Cardiac septum (tissue), 1 donor: ENCODE measurements around the gene MORN5. TPM values are rescaled to one million over a fixed set of nuclear protein-coding genes. Genes with fewer than 3 reads are reported as not detected.

ENCODE experiments used
- DNase-seq: peaks from one replicate; pipeline ENCODE4 v3.0.0-alpha.2; 2020; ENCODE audit warnings: low spot score
- intact Hi-C: fragments of 100-400 bp; cut with DNase I; formaldehyde crosslinking; loops from one replicate; pipeline ENCODE4 v1.14.0; 2022
- total RNA-seq: library from RNA; stranded (reverse); fragmentation: NEBNext Ultra II Directional; extraction: Animal tissue kit (Norgen Biotek cat#: 25700); gene quantifications from one replicate; pipeline ENCODE4 v1.2.1, GENCODE V29; 2021
- donor health status: DM: no; HTN: no; CAD: no.

MORN5 gene
- total RNA-seq, 1 donor from 2014 or later, result not detected

DNA sequence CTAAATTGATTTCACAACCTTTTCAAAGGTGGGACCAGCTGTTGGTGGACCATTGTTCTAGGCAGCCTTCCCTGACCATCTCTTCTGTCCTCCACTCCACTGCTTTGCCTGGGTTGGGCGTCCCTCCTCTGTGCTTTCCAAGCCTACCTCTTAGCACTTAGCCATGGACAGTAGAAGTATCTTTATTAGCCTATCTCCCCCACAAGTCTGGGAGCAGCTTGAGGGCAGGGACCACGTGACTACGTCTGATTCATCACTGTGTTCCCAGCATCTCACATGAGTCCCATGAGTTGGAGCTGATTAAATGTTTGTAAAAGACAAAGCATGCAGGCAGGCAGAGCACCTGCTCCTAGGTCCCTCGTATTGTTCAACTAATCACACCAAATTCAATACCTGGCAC is 20.9 kb downstream of the MORN5 start:
- intact Hi-C loops, result no loop called here
- DNase-seq, result peak; percentile 38

DNA sequence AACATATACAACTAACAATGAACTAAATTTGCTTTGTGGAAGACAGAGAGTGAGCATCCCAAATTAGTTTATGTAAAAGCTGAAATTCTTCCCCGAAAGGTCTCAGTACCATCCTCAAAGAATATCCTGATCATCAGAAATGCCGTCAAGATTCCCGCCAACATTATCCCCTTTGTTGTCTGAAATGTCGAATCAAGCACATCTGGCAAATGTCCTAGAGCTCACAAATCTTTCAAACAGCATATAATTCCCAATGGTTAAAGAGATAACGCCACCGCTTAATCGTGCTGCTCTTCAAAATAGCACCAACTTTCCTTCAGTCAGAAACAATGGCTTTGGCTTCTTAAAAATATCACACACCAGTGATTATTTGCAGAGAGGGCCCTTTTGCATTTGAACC is 23.8 kb downstream of the MORN5 start:
- DNase-seq, result no peak
- intact Hi-C loops, result no loop called here

DNA sequence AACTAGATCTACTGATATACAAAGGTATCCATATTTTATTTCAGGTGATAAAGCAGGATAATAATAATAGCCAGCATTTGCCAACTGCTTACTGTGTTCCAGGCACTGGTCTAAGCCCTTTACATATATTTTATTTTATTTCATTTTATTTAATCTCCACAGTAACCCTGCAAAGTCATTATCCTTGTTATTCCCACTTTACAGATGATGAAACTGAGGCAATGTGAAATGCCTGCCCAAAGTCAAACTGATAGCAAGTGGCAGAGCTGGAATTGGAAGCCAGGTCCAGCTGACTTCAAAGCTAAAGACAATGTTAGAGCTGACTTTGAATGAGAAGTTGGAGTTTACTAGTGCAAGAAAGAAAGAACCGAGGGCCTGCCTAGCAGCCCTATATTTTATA is 24.8 kb downstream of the MORN5 start:
- intact Hi-C loops, result no loop called here
- no peak for DNase-seq

DNA sequence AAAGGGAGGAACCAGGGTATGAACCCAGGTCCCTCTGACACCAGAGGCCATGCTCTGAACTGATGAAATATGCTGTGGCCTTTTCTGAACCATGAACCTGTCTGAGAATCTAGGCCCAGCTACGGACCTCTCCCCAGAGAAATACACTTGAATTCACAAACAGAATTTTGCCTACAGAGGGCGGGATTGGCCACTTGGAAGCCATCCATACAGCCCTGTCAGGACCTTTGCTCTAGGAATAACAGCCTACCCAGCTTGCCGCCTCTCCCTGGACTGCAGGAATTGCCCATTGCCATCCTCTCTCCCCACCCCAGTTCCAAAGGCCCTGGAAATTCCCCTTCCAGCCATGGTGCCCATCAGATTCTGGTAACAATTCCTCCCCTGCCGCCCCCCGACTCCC is 26.6 kb downstream of the MORN5 start:
- intact Hi-C loops, result no loop called here
- no peak for DNase-seq

GRCh38 chr9:122186777-122187470 is 27.2 kb downstream of the MORN5 start:
- intact Hi-C loops, result no loop called here
- peak; percentile 15 for DNase-seq

DNA sequence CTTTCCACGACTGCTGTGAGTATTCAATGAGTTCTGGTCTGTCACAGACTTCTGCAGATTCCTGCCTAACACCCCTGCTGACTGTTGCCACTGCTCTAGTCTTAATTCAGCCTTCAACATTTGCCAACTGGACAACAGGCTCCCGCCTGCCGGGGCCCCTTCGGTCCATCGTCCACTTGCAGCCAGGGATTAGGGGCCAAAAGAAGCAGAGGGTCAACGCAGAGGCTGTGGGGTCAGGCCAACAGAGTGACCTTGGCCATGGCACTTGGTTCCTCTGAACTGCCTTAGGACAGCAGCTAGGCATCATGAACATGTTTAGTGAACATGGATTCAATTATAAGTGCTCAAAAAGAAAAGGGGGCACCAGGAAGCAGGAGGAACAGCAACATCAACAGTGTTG is 28.7 kb downstream of the MORN5 start:
- DNase-seq, result no peak
- intact Hi-C loops, result no loop called here

- intact Hi-C loops, result no loop called here
- no peak for DNase-seq
Measured at GRCh38 chr9:122190597-122191381, 31.1 kb downstream of the MORN5 start.

- DNase-seq, result no peak
- intact Hi-C loops, result no loop called here
Measured at GRCh38 chr9:122191584-122191983, 31.9 kb downstream of the MORN5 start.

GRCh38 chr9:122192261-122192875 is 32.7 kb downstream of the MORN5 start:
- intact Hi-C loops, result no loop called here
- no peak for DNase-seq

DNA sequence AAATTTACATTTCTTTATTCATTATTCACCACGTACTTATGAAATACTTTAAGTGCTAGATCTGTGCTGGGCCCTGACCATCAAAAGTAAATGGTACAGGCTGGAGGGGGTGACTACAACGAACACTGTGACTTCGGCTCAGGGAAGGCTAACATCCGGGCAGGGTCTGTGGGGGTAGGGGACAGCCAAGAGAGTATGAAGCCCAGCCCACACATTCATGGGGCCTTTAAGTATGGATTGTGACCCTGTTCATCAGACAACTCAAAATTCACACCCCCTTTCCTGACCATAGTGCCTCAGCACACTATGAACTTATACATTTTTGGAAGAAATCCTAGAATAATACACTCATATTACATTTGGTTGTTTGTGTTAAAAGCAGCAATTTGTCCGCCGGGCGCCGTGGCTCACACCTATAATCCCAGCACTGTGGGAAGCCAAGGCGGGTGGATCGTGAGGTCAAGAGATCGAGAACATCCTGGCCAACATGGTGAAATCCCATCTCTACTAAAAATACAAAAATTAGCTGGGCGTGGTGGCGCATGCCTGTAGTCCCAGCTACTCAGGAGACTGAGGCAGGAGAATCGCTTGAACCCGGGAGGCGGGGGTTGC is 33.3 kb downstream of the MORN5 start:
- intact Hi-C loops, result no loop called here
- no peak for DNase-seq

DNA sequence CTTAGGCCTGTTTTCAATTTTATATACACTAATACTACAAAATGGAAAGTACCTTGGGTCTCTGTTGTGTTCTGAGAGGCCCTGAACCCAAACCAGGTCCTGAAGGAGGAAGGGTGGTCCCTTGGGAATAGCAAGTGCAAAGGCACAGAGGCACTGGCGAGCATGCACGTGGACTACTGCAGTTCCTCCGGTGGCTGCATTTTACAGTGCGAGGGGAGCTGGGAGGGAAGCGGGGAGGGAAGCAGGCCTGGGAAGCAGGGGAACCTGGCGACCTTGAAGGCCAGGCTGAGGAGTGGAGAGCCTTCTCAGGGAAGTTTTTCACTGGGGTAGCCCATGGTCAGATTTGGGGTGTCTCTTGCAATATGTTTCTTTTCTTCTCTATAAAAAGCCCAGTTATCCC is 33.9 kb downstream of the MORN5 start:
- no peak for DNase-seq
- intact Hi-C loops, result no loop called here

DNA sequence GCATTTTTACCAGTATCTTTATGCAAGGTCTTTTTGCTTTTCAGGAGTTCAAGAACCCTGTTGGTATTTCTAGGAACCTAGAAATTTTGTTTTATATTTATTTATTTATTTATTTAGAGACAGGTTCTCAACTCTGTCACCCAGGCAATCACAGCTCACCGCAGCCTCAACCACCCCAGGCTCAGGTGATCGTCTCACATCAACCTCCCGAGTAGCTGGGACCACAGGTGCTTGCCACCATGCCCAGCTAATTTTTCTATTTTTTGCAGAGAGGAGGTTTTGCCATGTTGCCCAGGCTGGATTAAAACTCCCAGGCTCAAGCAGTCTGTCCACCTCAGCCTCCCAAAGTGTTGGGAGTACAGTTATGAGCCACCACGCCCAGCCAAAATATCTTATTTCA is 36.2 kb downstream of the MORN5 start:
- DNase-seq, result no peak
- intact Hi-C loops, result no loop called here

- no peak for DNase-seq
- intact Hi-C loops, result no loop called here
Measured at GRCh38 chr9:122197426-122197825, 37.7 kb downstream of the MORN5 start.

GRCh38 chr9:122197882-122198281 is 38.2 kb downstream of the MORN5 start:
- DNase-seq, result no peak
- intact Hi-C loops, result no loop called here

DNA sequence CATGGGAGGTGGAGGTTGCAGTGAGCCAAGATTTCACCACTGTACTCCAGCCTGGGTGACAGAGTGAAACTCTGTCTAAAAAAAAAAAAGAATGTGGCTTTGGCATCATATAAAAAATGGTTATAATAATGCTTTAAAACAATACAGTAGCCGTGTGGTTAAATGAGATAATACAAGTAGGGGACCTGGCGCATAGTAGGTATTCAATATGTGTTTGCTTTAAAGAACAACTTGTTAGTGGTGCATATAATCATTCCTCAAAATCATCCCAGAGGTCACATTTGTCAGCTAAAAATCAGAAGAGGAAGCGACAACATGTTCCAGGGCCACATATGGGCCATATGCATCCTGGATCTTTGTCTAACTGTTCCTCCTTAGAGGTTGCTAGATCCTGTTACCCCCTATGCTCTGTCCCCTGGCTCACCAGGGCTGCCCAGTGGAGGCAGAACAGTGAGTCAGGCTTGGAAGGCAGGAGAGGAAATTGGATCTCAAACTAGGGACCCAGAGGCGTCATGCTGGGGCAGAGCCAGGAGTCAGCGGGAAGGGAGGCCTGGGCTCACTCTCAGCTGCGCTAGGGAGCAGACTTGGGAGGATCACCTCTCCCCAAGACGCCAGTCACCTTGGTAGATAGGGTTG is 41.4 kb downstream of the MORN5 start:
- DNase-seq, result no peak
- intact Hi-C loops, result no loop called here

DNA sequence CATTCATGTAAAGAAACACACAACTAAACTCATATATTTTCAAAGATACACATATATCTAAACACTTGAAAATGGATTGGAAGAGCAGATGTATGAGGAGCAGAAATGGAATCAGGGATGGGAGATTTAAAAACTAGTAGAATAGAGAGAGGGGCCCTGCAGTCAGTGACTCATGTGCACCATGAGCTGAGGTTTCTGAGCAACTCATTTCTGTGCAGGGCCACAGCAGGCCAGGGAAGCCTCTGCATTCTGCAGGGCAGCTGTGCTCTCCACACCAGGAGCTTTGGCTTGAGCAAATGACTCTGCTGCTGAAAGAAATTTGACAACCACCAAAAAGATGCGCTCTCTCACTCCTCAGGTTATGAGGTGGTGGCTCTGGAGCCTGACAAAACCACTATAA is 41.9 kb downstream of the MORN5 start:
- no peak for DNase-seq
- intact Hi-C loops, result no loop called here

- intact Hi-C loops, result no loop called here
- DNase-seq, result no peak
Measured at GRCh38 chr9:122202111-122202510, 42.4 kb downstream of the MORN5 start.

- DNase-seq, result no peak
- intact Hi-C loops, result no loop called here
Measured at GRCh38 chr9:122204055-122204454, 44.3 kb downstream of the MORN5 start.

DNA sequence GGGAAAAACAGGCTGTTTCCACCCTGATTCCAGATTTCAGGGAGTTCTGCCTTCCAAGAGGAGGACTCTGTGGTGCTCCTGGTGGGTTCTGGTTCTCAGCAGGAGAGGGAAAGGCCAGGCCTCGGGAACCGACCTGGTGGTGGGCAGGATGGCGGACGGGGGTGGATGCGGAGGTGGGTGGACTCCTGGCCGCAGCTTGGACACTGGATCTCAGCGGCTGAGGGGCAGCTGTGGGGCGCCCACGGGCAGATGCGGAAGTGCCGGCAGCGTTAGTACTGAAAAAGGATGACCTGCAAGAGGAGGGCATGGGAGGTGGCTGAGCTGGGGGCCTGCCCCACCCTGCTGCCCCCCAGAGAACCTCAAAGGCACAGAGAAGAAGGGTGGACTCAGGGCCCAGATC is 44.8 kb downstream of the MORN5 start:
- intact Hi-C loops, result no loop called here
- no peak for DNase-seq

DNA sequence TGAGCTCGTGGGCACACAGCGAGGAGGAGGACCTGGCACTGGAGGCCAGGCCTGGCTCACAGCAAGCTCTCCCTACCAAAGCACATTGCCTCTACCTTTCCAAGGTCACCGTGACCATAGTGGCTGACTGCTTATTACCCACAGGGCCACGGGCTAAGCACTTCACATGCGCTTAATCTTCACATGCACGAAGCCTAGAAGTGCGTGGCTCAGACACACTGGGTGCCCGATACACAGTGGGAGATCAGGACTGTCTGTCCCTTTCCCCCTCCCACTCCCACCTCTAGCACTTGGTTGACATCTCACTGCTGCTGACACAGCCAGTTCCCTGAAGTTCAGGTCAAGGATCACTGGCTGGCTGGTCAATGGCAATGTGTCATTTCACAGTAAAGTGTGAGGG is 45.5 kb downstream of the MORN5 start:
- DNase-seq, result no peak
- intact Hi-C loops, result no loop called here
